Nephron (organoid): Measurements from ENCODE around the gene NCMAP.

ENCODE experiments used
- H3K27ac Mint-ChIP-seq, 3 experiments: 2 replicates each; pipeline ENCODE4 v1.8.0; 2020; ENCODE audit warnings: mixed read lengths in 3 of 3, mild to moderate bottlenecking in 2 of 3, moderate library complexity in 1 of 3
- H3K27me3 Mint-ChIP-seq: 2 replicates; pipeline ENCODE4 v1.8.0; 2021; ENCODE audit warnings: low read depth, mild to moderate bottlenecking, moderate library complexity, mixed read lengths
- H3K36me3 Mint-ChIP-seq: 2 replicates; pipeline ENCODE4 v1.8.0; 2020; ENCODE audit warnings: low read depth, mixed read lengths
- H3K4me1 Mint-ChIP-seq: 2 replicates; pipeline ENCODE4 v1.8.0; 2020; ENCODE audit warnings: mixed read lengths
- H3K4me3 Mint-ChIP-seq, 3 experiments: 2 replicates each; pipeline ENCODE4 v1.8.0; 2020; ENCODE audit warnings: mild to moderate bottlenecking in 3 of 3, mixed read lengths in 3 of 3, moderate library complexity in 2 of 3
- H3K9me3 Mint-ChIP-seq: 2 replicates; pipeline ENCODE4 v1.8.0; 2020; ENCODE audit warnings: mixed read lengths
- TF ChIP-seq, protein P1 (sequence below), 3 experiments: fragments of 200-600 bp; sonication (generic); IDR thresholded peaks; one replicate each; pipeline ENCODE4 v1.5.0; 2021; ENCODE audit warnings: antibody characterized with exemption in 3 of 3; ENCODE audit not compliant: unreplicated experiment in 3 of 3

The NCMAP gene

DNA sequence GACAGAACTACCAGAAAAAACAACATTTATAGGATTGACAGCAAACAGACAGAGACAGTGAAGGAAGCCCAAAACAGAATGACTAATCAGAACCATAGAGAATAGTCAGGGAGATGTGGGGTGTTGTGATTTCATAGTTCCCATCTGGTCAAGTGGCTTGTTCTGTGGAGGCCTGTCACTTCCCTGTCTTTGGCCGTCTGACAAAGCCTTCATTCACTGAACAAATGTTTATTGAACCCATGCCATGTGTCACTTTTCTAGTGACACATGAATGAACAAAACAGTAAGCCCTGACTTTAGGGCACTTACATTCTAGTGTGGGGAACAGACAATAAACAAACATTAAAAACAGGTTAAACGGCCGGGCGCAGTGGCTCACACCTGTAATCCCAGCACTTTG lies 84.0 kb downstream of the NCMAP start:
- TF ChIP-seq, protein P1, sequence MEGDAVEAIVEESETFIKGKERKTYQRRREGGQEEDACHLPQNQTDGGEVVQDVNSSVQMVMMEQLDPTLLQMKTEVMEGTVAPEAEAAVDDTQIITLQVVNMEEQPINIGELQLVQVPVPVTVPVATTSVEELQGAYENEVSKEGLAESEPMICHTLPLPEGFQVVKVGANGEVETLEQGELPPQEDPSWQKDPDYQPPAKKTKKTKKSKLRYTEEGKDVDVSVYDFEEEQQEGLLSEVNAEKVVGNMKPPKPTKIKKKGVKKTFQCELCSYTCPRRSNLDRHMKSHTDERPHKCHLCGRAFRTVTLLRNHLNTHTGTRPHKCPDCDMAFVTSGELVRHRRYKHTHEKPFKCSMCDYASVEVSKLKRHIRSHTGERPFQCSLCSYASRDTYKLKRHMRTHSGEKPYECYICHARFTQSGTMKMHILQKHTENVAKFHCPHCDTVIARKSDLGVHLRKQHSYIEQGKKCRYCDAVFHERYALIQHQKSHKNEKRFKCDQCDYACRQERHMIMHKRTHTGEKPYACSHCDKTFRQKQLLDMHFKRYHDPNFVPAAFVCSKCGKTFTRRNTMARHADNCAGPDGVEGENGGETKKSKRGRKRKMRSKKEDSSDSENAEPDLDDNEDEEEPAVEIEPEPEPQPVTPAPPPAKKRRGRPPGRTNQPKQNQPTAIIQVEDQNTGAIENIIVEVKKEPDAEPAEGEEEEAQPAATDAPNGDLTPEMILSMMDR (IDR thresholded peaks at IDR 0.05; ENCODE audit: unreplicated experiment in 3 of 3): no peak
- peak overlapping the region; percentile 57 to 98 (median 76) for H3K4me3 Mint-ChIP-seq

DNA sequence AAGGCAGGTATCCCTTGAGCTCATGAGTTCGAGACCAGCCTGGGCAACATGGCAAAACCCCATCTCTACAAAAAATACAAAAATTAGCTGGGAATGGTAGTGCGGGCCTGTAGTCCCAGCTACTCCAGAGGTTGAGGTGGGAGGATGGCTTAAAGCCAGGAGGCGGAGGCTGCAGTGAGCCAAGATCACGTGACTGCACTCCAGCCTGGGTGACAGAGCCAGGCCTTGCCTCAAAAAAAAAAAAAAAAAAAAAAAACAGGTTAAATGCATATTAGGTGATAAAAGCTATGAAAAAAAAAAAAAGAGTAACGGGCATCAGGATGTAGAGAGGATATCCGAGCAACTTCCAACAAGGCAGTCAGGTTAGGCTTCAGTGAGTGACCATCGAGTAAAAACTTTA lies 84.4 kb downstream of the NCMAP start:
- Mint-ChIP-seq H3K4me1 (peaks cover 31% of the 10 kb centered on the region), H3K9me3 (no peaks in the 10 kb centered on the region), H3K27me3 (peaks cover 3% of the 10 kb centered on the region), H3K4me3 (peak overlapping the region; percentile 93 to 99 (median 98)), H3K36me3 (peaks cover 6% of the 10 kb centered on the region), H3K27ac (peak overlapping the region in 2 of 3 experiments; percentile 67 to 100)
- TF ChIP-seq, protein P1 (IDR thresholded peaks at IDR 0.05; ENCODE audit: unreplicated experiment in 3 of 3): no peak

More for the DNA sequence above, 84.0 kb downstream of the NCMAP start:
- H3K27ac Mint-ChIP-seq: peak overlapping the region; percentile 44 to 100 (median 69)
- peaks cover 31% of the 10 kb centered on the region for H3K4me1 Mint-ChIP-seq
- H3K9me3 Mint-ChIP-seq: no peaks in the 10 kb centered on the region
- H3K36me3 Mint-ChIP-seq: peaks cover 3% of the 10 kb centered on the region
- peaks cover 3% of the 10 kb centered on the region for H3K27me3 Mint-ChIP-seq

DNA sequence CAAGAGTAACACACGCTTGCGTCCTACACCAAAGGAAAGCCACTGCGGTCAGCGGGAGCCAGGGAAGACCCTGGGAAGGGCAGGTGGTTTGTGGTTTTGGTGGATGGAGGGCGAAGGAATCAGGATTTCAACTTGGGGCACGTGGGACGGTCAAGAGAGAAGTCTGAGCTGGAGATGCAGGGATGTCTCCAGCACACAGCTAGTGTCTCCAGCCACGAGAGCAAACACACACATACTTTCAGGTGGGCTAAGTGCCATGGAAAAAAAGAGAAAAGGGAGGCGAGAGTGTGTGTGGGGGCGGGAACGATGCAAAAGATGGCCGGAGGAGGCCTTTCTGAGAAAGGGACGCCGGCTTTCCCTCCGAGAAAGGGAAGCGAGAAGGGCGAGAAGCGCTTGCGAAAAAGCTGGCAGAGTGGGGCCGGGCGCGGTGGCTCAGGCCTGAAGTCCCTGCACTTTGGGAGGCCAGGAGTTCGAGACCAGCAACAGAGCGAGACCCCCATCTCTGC lies 85.8 kb downstream of the NCMAP start:
- H3K4me1 Mint-ChIP-seq: peaks cover 33% of the 10 kb centered on the region
- H3K9me3 Mint-ChIP-seq: no peaks in the 10 kb centered on the region
- H3K27ac Mint-ChIP-seq: peak overlapping the region; percentile 99 to 100 (median 99)
- H3K27me3 Mint-ChIP-seq: peaks cover 3% of the 10 kb centered on the region
- TF ChIP-seq, protein P1 (IDR thresholded peaks at IDR 0.05; ENCODE audit: unreplicated experiment in 3 of 3): no peak
- H3K36me3 Mint-ChIP-seq: peaks cover 16% of the 10 kb centered on the region
- peak overlapping the region; percentile 93 to 99 (median 98) for H3K4me3 Mint-ChIP-seq

DNA sequence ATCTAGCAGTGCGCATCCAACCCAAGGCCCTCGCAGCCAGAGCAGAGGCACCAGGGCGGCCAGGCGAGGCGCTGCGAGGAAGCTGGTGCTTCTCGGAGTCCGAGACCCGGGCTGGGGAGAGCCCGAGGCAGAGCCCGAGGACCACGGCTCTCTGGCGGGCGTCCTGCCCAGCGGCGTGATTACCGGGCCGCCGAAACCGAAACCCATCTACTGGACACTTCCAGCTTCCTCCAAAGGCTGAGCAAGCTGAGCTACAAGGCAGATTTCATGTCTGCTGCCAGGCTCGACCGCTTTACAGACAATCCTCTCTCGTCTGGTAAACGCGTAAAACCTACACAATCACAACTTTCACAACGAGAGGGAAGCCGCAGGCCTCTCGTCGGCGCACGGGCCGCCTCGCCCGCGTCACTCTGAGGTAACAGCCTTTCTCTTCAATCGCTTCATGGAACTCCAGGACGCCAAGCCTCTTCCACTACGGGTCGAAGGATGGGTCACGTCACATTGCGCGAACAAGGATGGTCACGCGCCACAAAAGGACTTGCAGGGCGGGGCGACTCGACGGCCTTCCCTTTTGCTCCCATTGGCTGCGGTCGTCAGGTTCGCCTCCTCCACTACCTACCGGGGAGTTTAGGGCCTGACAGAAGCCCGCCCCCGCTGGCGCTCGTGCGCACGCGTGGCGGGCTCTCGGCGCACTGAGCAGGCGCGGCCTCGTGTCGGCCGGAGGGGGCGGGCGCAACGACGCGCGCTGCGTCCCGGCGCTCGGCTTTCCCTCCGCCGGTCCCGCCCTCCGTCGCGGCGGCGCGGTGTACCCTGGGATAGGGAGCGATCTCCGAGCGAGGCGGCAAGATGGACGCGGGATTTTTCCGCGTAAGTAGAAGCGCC lies 86.8 kb downstream of the NCMAP start, which contains the start of gene SRRM1:
Gene SRRM1, plus strand, starts transcription at position 822 of the 882 bp plus-strand sequence. Its CDS starts 25 bp downstream, at position 847.
- H3K9me3 Mint-ChIP-seq: no peaks in the 10 kb centered on the region

DNA sequence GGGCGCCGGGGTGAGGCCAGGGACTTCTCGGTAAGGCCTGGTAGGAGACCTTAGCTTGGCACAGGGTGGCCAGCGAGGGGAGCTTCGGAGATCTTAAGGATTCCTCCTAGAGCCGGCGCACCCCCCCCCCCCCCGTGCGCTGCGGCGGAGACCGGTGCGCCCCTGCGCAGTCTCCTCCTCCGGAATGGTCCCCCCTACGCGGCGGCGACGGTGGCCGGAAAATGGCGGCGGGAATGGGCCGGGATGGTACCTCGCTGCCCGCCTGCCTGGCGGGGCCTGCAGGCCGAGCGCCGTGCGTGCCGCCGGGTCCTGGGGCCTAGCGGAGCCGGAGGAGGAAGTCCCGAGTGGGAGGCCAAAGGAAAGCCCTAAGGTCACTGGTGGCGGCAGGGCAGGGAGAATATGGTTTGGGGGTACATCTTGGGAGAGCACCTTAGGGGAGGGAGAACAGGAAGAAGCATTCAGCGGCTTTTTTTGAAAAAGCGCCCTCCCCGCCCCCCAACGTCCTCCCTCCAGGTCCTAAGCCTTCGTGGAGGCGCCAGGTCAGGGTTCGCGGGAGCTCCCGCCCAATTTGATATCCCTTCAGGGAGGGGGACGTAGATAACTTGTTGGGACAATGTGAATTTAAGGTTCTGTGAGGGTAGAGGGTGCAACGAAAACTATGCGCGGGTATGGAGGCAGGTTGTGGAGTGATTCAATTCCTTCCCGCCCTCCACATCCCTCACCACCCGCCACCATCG lies 87.6 kb downstream of the NCMAP start:
- H3K27me3 Mint-ChIP-seq: no peaks in the 10 kb centered on the region
- H3K36me3 Mint-ChIP-seq: peaks cover 35% of the 10 kb centered on the region
- H3K27ac Mint-ChIP-seq: peak overlapping the region; percentile 99 to 100 (median 99)
- peaks cover 33% of the 10 kb centered on the region for H3K4me1 Mint-ChIP-seq
- TF ChIP-seq, protein P1 (IDR thresholded peaks at IDR 0.05; ENCODE audit: unreplicated experiment in 3 of 3): no peak
- H3K9me3 Mint-ChIP-seq: no peaks in the 10 kb centered on the region
- peak overlapping the region; percentile 93 to 99 (median 98) for H3K4me3 Mint-ChIP-seq

More for the DNA sequence above, 86.8 kb downstream of the NCMAP start, which contains the start of gene SRRM1:
- H3K4me3 Mint-ChIP-seq: peak within 1 kb of the TSS; percentile 93 to 99 (median 98)
- peaks cover 27% of the 10 kb centered on the region for H3K36me3 Mint-ChIP-seq
- peaks cover 33% of the 10 kb centered on the region for H3K4me1 Mint-ChIP-seq
- TF ChIP-seq, protein P1 (IDR thresholded peaks at IDR 0.05; ENCODE audit: unreplicated experiment in 3 of 3): no peak
- peak within 1 kb of the TSS; percentile 99 to 100 (median 99) for H3K27ac Mint-ChIP-seq
- peaks cover under 1% of the 10 kb centered on the region for H3K27me3 Mint-ChIP-seq
